Measurements from ENCODE around the gene RADX. TPM values are rescaled to one million over a fixed set of nuclear protein-coding genes. Genes with fewer than 3 reads are reported as not detected.
A peak's percentile ranks its signal among the peaks of the same experiment; 100 is the strongest.

The RADX gene, protein sequence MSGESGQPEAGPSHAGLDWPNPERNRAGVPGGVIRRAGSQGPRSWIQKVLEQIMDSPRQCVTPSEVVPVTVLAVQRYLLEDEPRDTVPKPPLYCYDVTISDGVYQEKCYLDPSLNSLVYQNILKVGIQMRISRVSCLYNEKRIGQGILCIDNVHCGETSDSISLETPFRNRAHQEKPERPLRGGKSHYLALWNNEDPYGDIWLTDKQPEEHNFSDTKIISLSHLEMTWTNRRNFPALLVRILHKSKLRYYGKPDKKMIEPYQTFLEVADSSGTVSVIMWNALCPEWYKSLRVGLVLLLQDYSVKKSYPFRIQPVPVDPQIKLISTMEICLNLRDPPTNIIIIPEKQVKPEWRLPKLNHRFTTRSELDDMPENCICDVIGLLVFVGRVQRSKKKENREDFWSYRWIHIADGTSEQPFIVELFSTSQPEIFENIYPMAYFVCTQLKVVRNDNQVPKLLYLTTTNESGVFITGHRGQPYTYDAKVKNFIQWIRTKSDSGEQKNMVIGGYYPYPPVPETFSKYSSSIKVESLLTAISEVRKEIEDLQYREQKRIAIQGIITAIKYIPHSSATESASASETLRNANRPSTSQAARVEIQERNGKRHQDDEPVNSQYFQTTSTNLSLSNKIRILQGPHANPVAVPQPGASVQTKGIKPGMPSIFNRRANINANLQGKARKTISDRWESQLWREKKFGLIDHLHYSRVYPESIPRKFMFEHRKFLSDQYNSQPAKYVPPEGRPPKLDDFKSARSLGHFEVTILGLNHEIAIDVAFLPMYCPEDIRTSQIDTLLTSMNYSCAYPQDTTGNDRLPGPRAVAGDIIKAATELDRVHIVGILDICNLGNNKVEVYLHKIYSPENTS
- total RNA-seq (1 to 10 TPM; 7.4 to 9.4 TPM), polyA plus RNA-seq (ENCODE audit: insufficient read depth, low read depth, low replicate concordance) (6.2 TPM)
- long read RNA-seq, donor 1, partial matches to known transcripts = 0 of 2 reads
- long read RNA-seq, donor 1, other reads (novel, unspliced or antisense) = 0 of 2 reads
- long read RNA-seq, donor 2 = 0 reads

- WGBS, 2 donors = 1% methylated on average over 13 to 35 of the region's 46 CpGs
- Histone ChIP-seq H3K27ac (no peak within 1 kb of the TSS), H3K4me1 (no peaks in the 10 kb centered on the region), H3K9me3 (no peaks in the 10 kb centered on the region), H3K4me3 (peak within 1 kb of the TSS; percentile 33 to 59), H3K36me3 (ENCODE audit: low read depth, missing control alignments) (no peaks in the 10 kb centered on the region), H3K27me3 (no peaks in the 10 kb centered on the region)
- TF ChIP-seq POLR2A (IDR thresholded peaks at IDR 0.05) = no peak
- TF ChIP-seq, protein P1, sequence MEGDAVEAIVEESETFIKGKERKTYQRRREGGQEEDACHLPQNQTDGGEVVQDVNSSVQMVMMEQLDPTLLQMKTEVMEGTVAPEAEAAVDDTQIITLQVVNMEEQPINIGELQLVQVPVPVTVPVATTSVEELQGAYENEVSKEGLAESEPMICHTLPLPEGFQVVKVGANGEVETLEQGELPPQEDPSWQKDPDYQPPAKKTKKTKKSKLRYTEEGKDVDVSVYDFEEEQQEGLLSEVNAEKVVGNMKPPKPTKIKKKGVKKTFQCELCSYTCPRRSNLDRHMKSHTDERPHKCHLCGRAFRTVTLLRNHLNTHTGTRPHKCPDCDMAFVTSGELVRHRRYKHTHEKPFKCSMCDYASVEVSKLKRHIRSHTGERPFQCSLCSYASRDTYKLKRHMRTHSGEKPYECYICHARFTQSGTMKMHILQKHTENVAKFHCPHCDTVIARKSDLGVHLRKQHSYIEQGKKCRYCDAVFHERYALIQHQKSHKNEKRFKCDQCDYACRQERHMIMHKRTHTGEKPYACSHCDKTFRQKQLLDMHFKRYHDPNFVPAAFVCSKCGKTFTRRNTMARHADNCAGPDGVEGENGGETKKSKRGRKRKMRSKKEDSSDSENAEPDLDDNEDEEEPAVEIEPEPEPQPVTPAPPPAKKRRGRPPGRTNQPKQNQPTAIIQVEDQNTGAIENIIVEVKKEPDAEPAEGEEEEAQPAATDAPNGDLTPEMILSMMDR (IDR thresholded peaks at IDR 0.05) = no peak
- peak; percentile 87 for DNase-seq
- intact Hi-C loops (cut with DNase I; ENCODE audit: low total_unique reads) = no loop called here
Observed at GRCh38 chrX:106611679-106612392, at the start of gene RADX. TSS of gene RADX (plus strand) at chrX:106611978. CDS start at chrX:106612081, 103 bp downstream.

DNA sequence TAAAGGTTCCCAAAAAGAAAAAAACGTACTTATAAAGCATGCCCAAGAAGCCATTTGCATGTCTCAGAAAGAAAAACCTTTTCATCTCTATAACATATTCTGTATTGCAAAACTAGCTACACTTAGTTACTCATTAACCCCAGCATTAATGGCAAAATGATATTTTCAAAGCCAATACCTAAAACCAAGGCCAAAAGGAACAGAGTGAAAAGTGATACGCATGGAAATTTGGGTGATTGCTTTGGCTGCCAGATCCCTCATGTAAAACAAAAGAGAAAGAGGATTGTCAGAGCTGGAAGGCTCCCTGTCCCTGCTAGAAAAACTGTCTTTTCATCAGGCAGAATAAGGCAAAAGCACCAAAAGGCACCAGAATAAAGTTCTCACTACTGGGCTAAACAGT is 46.8 kb upstream of the RADX start:
- Histone ChIP-seq H3K9me3 (no peaks in the 10 kb centered on the region), H3K4me1 (no peaks in the 10 kb centered on the region), H3K4me3 (no peak overlapping the region), H3K36me3 (ENCODE audit: low read depth, missing control alignments) (no peaks in the 10 kb centered on the region), H3K27me3 (no peaks in the 10 kb centered on the region), H3K27ac (no peak overlapping the region)
- intact Hi-C loops (cut with DNase I; ENCODE audit: low total_unique reads) = no loop called here
- 63 to 67% methylated on average over 2 of the region's 2 CpGs for WGBS, 2 donors
- TF ChIP-seq, protein P1 (IDR thresholded peaks at IDR 0.05) = no peak
- no peak for TF ChIP-seq POLR2A (IDR thresholded peaks at IDR 0.05)
- no peak for DNase-seq

GRCh38 chrX:106566362-106566761 is 45.4 kb upstream of the RADX start:
- WGBS, 2 donors = 89 to 93% methylated on average over 4 to 8 of the region's 8 CpGs
- no peak for TF ChIP-seq POLR2A (IDR thresholded peaks at IDR 0.05)
- TF ChIP-seq, protein P1 (IDR thresholded peaks at IDR 0.05) = no peak
- no peaks in the 10 kb centered on the region for H3K4me1 ChIP-seq
- no peak for DNase-seq
- H3K27ac ChIP-seq = no peak overlapping the region
- no peaks in the 10 kb centered on the region for H3K27me3 ChIP-seq
- no peaks in the 10 kb centered on the region for H3K9me3 ChIP-seq
- intact Hi-C loops (cut with DNase I; ENCODE audit: low total_unique reads) = no loop called here
- no peaks in the 10 kb centered on the region for H3K36me3 ChIP-seq (ENCODE audit: low read depth, missing control alignments)
- no peak overlapping the region for H3K4me3 ChIP-seq

- no peak for TF ChIP-seq POLR2A (IDR thresholded peaks at IDR 0.05)
- TF ChIP-seq, protein P1 (IDR thresholded peaks at IDR 0.05) = no peak
Observed at GRCh38 chrX:106581856-106582255, 29.9 kb upstream of the RADX start.

More at GRCh38 chrX:106581856-106582255, 29.9 kb upstream of the RADX start:
- Histone ChIP-seq H3K4me3 (no peak overlapping the region), H3K4me1 (no peaks in the 10 kb centered on the region), H3K27ac (no peak overlapping the region), H3K36me3 (ENCODE audit: low read depth, missing control alignments) (no peaks in the 10 kb centered on the region), H3K9me3 (no peaks in the 10 kb centered on the region), H3K27me3 (no peaks in the 10 kb centered on the region)
- WGBS, 2 donors = 80 to 95% methylated on average over 1 of the region's 1 CpG
- intact Hi-C loops (cut with DNase I; ENCODE audit: low total_unique reads) = no loop called here
- no peak for DNase-seq
